IPS DF 19.7 (cell line): Measurements from ENCODE around the gene TXNRD2.
"Not testable (repeated sequence)": the region's sequence is repeated elsewhere in the genome, so short reads cannot be mapped to it uniquely, and the experiment has no call there.

Experiments used
- DNase-seq: peaks from one replicate; pipeline ENCODE4 v3.0.0-alpha.2; 2013; ENCODE audit warnings: low read depth, low spot score

The TXNRD2 gene

DNA sequence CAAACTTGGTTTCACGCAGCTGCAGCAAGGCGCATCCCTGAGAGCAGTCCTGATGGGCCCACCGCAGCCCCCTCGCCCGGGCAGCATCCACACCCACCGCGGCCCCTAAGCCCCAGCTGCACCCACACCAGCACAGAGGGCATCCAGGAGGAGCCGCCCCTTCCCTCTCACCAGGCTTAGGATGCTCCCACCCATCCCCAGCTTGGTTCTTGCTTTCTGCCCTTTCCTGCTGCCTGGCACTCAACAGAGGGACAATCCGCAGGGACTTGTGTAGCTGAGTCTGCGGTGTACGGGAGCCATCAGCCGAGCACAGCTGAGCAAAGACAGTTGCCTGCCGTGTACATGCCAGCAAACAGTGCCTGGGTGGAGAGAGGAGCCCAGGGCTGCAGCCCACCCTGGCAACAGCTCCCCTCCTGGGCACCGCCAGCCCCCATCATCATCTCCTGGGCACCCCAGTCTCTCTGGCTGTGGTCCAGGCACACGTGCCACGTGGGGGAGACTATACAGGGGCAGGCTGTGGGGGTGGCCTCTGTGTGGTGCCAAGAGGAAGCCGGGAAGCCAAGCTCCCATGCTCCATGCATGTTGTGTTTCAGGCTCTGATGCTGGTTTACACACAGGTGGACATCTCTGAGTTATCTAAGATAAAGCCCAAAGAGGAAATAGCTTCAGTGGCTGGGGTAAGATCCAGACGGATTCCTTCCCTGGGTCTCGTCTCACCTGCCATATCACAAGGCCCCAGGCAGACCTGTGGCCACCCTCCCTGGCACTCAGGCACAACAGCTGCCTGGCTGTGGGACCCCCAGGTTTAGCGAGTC is 50.9 kb downstream of the TXNRD2 start:
- DNase-seq, result no peak

DNA sequence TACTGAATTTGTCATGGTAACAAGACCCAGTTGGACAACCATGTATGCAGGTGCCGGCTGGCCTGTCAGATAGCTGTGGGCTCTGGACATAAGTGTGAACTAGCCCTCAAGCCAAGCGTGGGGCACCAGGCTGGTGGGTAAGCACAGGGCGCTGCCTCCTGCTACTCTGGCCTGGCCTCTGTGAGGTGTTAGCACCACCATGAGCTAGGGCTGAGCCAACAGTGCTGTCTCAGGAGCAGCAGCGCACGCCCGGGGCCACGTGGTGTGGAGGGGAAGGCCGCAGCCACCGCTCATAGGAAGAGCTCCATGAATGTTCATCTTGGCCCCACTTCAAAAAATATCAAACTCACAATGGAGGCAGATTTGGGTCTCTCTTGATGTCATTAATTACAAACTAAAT is 51.7 kb downstream of the TXNRD2 start:
- no peak for DNase-seq

DNA sequence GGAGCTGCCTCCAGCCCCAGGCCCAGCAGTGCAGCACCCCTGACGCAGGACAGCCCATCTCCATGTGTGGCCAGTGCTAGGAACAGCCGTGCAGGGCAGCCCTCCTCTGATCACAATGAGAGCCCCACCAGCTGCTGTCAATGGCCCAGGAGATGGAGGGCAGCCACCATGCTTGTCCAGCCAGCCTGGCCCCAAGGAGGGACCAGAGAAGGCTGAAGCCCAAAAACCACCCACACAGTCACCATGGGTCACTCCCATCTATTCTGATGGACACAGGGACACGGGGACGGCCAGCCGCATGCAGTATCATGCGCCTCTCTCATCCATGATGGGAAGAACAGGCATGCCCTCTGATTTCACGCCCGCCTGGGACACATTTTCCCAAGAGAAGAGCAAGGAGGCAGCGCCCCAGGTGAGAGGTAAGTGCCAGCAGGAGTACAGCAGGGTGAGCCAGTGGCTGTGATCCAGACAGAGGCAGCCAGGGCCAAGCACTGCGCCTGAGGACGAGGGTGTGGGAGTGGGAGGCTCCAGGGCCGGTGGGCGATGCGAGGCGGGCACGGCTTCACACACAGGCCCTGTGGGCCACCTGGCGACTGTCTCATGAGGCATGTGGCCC is 53.4 kb downstream of the TXNRD2 start:
- DNase-seq, result no peak

DNA sequence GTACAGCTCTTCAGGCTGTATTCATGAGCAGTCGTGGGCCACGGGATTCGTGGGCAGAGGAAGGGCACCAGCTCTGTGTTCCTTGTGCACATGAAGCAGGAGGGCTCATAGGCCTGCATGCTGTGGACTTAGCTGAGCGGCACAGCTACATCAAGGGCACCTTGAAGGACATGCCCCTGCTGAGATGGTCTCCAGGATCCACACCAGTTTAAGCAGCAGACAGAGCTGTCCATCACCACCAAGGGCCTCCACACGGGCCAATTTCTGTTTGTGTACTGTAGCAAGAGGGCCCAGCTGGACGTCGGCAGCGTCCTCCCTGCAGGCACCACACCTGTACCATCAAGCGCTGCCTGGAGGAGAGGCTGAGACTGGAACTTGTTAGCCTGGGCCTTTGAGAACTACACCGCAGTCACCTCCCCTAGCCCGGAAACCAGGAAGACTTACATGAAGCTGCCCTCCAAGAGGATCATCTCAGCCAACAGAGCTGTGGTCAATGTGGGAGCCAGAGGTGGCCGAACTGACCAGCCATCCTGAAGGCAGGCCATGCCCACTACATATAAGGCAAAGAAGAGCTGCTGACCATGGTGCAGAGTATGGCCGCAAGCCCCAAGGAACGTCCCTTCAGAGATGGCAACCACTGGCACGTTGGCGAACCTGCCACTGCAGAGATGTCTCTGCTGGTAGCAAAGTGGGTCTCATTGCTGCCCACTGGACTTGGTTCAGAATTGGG is 54.2 kb downstream of the TXNRD2 start:
- no peak for DNase-seq

DNA sequence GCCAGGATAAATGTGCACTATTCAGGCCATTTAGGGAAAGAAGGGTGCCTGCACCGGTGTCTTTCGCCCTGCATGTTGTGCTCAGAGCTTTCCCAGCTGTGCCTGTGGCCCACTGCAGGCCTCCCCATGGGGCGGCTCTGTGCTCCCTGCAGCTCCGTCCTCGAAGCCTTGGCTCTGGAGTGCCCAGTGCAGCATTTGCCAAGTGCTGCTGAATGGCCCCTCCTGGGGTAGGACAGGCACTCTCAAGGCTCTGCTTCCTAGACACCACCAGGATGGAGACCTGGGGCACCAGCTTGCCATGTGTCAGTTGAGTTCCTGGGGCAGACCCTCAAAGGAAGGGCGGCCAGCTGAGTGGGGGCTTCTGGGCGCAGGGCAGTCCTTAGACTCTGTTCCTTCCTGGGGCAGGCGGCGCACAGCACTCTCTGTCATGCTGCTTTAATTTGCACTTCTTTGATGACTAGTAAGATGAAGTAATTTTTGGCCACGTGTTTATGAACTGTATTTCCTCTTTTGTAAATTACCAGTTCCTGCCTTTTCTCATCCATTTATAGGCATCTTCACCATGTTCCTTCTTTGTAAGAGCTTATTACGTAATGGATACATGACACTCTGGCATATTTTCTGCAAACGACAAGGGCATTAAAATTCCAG is 54.9 kb downstream of the TXNRD2 start:
- no peak for DNase-seq

DNA sequence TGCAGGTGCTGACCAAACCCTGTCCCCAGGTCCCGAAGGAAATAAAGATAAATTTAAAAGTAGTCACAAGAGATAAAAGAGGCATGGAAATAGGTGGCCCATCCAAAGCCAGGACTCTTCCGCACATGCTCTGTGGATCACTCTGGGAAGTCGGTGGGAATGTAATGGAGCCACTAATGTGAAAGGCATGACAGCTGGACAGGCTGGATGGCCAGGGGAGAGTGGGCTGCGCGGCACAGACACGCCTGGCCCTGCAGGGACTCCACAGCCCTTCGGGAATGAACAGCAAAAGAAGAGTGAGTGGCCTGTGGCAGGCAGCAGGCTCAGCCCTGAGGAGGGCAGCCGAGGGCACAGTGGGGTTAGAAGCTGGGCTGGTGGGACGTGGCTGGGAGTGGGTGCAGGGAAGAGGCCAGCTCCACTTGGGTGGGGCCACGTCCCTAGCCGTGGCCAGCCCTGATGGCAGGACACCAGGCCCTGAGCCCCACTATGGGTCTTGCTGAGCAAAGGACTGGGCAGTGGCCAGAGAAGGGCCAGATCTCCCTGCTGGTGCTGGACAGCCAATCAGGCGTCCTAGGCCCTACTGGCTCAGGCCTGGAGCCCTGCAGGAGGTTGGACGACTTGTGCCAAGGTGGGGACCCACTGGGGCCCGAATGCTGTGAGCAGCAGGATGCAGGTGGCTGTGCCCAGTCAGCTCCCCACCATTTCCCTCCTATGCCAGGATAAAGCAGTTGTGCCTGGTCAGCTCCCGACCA is 55.6 kb downstream of the TXNRD2 start:
- DNase-seq, result no peak

DNA sequence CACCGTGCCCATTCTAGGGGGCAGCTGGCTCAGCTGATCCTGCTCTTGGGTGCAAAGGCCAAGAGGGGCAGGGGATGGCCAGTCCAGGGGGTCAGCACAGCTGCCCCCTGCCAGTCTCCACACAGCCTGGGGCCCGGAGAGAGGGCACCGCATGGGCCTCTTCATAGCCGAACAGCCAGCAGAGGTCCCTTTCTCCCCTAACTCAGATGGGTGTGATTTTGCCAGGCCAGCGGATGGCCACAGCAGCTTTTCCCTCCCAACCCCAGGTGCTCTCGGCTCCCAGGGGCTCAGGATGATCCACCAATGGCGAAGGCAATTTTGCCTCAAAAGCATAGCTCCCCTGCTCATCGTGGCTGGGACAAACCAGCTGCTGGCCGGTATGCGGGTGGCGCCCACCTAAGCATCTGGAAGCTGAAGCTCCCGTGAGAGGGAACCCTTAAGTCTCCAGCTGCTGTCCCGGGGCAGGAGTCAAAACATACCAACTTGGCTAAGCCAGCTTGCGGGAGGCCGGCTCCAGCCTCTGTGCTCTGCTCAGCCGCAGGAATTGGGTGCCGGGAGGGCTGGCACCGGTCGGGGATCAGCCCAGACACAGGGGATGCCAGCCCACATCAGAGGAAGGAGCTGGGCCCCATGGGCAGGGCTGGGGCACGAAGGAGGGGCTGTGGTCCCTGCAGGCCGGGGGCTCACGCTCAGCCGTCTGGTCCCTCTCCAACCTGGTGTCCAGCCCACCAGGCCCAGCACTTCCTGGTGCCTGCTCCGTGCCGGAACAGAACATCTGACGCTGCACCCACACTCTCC is 56.5 kb downstream of the TXNRD2 start:
- DNase-seq, result no peak

DNA sequence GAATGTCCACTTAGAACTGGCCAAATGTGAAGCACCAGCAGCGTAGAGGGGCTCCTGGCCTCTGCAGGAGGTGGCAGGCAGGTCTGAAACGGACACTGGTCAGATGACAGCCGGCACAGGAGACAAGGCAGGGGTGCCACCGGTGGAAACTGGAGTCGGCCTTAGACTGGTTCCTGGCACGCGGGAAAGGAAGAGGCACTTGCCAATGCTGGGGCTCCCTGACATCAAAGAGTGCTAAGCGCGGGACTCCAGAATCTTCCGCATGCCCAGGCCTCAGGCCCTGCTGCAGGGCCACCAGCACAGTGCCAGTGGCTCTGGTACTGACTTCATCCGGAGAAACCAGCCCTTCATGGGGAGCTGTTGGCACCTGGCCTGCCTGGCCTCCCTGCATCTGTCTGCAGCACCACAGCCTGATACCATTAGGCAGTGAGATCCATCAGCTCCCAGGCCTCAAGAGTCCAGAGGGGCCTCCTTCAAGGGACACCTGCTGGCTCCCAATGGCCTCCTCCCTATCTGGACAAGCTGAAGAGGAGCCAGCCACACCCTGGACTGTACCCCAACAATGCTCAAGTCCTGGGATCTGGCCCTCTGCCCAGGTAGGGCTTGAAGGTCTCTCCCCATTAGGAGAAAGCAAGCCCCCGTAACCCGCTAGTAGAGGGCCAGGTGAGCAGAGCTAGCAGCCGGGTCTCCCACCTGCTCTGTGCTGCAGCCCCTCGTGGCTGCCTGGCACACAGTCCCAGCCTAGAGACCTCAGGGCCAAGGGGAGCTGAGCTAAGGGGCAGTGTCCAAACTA is 57.3 kb downstream of the TXNRD2 start:
- DNase-seq, result no peak

DNA sequence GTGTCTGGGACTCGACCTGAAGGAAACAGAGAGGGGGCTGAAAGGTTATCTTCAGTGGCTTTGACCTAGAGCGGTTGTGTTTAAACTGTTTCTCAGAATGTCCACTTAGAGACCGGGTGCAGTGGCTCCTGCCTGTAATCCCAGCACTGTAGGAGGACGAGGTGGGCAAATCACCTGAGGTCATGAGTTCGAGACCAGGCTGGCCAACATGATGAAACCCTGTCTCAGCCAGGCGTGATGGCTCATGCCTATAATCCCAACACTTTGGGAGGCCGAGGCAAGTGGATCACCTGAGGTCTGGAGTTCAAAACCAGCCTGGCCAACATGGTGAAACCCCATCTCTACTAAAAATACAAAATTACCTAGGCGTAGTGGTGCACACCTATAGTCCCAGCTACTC is 58.2 kb downstream of the TXNRD2 start:
- not testable (repeated sequence) for DNase-seq

DNA sequence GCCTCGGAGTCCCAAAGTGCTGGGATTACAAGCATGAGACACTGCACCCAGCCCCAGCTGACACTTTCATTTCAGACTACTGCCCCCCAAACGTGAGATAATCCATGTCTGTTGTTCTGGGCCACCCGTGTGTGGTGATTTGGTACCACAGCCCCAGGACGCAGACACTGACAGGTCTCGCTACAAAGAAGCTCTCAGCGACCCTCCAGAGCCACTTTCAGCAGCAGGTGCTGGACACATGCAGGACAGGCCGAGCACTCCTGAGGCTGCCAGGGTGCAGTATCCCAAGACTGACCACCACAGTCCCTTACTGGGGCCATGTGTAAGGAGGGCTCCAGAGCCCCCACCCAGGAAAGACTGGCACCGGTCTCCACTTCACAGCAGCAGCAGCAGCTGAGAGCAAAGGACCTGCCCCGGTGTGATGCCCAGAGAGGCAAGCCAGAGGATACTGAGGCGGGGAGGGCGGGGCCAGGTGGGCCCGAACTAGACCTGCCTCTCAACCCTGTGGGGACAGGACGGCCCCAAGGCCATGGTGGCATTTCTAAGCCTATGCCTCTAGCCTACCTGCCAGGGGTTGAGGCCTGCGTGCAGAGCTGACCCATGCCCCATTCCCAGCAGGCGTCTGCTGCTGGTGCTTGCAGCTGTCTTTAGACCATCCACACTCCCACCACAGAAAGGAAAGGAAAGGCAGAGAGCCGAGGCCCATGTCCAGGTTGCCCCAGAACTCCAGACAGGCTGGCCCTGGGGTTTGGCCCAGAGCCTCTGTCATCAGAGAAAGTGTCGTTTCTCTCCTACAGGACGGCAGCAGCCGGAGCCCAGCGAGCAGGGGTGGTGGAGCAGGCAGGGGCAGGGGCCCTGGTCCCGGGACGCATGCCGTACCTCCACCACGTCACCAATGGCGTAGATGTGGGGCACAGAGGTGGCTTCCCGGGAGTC is 58.9 kb downstream of the TXNRD2 start:
- no peak for DNase-seq

DNA sequence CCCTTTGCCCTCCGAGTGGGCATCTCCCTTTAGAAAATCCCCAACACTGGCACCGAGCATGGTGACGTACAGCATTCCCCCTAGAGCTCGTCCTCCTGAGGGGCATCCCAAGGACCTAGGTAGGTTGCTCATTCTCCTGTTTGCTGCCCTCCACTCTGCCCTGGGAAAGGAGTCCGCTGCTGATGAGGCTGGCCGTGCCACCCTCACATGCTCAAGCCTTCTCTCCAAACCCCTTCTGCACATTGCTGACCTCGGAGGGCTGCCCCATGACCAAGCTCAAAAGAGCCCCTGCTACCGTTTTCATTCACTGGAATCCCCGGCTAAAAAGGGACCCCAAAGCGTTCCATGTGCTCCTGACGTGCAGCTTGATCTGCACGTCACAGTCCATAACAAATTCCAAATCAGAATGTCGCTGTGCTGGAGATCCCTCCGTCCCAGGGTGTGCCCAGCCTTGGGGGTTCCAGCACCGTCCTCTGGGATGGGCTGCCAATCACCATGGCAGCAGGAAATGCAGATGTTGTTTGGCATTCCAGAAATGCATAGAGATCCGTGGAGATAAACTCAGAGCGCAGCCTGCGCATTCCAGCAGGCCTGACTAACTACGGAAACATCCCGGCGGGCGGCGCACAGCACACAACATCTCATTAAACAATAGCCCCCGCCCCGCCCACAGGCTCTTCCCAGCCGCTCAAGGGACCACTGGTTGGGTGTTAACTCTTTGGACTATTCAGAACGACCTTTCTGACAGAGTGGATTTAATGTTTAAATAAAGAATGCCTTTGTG is 60.6 kb downstream of the TXNRD2 start:
- peak; percentile 96 for DNase-seq

DNA sequence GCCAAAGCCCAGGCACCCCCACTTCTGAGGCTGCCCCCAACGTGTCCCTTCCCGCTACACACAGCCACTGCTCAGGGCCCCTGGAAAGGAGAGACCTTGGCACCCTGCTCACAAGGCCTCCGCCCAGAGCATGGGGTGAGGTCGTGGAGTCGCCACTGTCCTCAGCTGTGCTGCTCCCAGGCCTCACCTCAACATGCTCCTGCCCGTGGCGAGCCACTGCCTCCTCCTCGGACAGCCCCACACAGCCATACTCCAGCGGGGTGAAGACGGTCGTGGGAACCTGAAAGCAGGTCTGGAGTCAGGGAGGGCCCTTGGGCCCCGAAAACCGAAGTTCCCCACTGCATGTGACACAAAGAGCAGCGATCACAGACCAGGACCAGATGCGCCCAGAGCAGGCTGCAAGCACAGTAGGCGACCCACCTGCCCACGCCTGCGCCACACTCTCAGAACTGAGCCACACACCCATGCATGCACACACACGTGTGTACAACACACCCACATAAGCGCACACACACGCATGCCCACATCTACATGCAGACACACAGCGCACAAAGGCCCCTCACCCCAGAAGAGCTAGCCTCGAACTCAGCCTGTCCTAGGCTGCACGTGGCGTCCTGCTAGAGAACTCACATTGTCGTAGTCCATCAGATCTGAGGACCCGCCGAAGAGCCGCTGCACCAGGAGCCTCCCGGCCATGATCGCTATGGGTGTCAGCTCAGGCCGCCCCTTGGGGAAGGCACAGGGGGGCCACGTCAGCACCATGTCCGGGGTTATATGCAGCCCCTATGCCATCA is 61.4 kb downstream of the TXNRD2 start:
- DNase-seq, result no peak

DNA sequence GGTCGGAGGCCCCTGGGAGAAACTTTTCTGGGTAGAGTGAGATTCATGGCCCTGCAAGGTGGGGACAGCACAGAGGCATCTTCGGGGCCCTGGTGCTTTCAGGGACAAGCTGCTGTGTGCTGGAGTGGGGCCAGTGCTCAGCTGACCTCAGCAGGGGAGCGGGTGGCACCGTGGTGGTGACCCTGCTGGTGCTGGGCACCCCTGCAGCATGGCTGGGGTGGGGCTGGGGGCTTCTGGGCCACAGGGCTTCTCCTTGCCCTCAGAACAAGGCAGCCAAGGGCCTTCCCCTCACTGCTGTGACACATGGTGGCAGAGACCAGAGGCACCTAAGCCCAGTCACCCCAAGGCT is 62.0 kb downstream of the TXNRD2 start:
- DNase-seq, result no peak

DNA sequence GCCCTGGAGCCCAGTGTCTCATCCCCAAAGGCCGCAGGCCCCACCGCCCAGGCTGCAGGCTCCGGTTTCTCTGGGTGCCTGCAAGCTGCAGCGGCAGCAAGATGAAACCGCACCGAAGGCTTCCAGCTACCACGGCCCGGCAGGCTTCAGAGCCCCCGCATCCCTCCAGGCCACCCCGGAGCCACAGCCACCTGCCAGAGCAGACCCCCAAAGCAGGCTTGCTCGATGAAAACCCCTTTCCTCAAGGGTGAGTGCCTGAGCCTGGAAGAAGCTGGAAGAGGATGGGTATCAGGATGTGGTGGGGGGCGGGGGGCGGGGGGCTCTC is 62.4 kb downstream of the TXNRD2 start:
- DNase-seq, result no peak

DNA sequence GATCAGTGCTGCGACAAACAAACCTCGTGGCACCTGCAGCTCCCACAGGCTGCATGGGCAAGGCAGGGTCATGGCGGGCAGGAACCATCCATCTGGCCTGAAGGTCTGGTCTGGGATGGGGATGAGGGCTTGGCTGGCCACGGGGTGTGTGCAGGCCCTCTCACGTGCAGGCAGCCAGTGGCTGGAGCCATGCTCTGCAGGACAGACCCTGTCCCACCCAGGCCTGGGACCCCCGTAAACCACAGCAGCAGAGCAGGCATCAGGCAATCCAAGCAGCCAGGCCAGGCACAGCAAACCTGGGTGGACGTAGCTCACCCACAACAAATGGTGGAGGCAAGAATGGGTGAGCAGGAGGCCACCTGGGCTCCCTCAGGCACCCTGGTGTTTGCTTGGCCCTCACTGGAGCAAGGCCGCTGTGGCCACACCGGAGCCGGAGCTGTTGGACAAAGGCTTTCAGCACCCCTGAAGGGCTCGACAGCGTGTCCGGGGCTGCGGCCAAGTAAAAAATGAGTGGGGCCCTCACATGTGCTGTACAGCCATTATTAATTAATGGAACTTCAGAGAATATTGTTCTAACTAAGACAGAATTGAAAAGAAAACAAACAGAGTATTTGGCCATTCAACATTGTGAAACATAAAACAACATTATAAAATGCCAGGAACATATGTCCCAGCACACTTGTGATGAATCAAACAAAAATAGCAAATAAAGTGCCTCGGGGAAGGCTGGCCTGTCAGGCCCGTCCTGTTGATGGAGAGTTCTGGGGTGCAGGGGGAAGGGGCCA is 63.0 kb downstream of the TXNRD2 start:
- no peak for DNase-seq

DNA sequence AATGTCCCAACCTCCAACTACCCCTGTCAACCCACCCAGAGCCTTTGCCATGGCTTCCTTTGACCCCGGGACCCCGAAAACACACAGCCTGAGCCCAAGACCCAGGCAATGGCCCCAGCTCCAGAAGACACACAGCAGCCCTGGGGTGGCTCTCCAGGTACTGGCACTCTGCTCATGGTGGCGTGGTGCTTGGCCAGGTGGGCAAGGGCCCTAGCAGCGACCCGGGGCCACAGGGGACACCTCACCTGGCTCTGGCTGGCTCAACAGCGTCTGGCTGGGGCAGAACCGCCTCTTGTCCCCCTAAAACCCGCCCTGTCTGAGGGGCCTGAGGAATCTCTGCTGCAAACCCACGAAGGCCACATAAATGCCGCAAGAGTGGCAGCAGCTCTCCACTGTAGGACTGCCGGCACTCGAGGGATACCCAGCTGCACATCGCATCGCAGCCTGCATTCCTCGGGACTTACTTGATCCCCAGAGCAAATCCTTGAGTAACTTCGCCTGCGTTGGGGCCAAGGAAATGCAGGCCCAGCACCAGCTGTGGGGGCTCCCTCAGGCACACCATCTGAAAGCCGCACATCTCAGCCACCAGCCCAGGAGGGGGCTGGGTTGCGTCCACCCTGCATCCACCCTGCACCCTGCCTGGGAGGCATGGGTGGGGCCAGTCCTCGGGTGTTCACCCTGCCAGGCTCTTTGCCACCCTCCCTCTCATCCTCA is 63.8 kb downstream of the TXNRD2 start:
- no peak for DNase-seq
